GM19240 (cell line): Measurements from ENCODE around the gene GCK.

Experiments used
- DNase-seq: peaks from one replicate; pipeline ENCODE4 v3.0.0; 2011; ENCODE audit warnings: low spot score; ENCODE audit not compliant: insufficient read length

GCK gene

DNA sequence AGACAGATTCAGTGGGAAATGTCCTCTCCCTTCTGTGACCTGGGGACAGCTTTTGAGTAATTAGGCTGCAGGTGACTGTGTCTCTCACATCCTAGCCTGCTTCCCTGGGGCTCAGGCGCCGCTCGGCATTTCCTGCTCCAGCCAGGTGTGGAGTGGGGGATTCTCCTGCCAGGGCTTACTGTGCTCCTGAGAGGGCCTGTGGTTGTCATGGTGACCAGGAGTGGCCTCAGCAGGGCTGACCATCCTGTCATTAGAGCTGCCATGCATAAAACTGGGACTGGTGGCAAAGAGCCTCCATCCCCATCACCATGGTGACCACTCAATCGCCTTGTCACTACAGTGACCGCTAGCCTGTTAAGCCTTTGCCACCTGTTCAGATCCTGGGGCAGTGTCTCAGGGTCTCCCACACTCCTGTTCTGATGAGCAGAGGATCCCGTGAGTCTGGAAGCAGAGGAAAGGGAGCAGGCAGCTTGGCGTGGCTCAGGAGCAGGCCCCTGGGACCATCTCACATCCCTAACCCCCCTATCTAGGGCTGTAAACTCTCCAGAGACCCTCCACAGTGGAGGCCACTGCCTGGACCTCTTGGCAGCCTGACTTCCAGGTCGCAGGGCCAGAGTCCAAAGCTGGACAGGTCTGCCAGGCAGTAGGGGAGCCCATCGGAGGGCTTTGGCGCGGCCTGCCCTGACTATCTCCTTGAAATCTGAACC, at the start of gene GCK:
Gene GCK (minus strand): TSS at position 154 of the 707 bp plus-strand sequence. CDS start 486 bp downstream, outside the sequence.
- no peak for DNase-seq

GRCh38 chr7:44238116-44238695, 49.0 kb upstream of the GCK start:
- DNase-seq: no peak

GRCh38 chr7:44237696-44238095, 48.5 kb upstream of the GCK start:
- no peak for DNase-seq

- no peak for DNase-seq
Observed at GRCh38 chr7:44236333-44236728, 47.1 kb upstream of the GCK start.

GRCh38 chr7:44235582-44236332, 46.5 kb upstream of the GCK start:
- DNase-seq: no peak

DNA sequence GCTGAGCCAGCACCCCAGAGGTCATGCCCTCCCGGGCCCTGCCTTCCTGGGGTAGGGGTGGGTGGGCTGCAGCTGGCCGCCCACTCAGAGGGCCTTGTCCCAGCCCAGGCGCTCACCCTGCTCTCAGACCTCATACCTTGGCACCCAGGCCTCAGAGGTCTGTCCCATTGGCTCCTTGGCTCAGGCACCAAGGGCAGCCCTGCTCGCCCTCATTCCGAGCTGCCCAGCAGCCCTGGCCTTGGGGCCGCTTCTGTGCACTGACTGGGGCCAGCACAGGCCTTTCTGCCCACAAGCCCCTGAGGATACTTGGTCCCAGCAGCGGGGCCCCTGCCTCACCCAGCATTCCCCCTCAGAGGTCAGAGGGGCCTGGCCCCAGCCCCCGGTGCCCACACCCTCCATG, 45.8 kb upstream of the GCK start:
- no peak for DNase-seq

DNA sequence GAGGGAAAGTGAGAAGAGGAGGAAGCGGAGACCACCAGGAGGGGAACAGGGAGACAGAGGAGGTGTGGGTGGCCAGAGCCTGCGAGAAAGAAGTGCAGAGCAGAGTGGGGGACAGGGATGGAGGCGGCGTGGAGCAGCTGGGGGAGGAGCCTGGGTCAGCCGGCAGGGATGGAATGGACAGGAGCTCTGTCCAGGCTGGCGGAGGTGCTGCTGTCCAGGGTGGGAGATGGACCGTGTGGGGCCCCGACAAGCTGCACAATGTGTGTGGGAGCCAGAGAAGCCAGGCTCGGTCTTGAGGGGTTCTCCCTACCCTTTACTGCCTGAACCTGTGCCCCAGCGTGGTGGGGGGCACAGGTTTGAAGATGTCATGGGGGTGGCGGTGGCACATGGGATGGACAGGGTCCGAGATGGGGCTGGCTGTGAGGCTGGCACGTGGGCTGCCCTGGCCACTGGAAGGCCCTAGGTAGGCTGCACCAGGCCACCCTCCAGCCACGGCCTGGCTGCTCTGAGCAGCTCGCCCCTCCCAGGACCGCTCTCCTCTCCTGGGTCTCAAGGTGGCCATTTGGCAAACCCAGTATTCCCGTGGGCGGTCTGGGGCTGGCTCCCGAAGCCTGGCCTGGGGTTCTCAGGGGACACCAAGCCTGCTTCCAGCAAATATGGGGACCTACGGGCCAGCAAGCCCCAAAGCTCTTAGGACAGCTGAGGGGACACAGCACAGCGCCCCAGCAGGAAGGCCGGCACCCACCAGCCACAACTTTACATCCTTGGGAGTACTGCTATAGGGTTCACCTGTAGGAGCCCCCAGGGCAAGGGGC, 43.9 kb upstream of the GCK start:
- no peak for DNase-seq

GRCh38 chr7:44232396-44232795, 43.2 kb upstream of the GCK start:
- DNase-seq: no peak

DNA sequence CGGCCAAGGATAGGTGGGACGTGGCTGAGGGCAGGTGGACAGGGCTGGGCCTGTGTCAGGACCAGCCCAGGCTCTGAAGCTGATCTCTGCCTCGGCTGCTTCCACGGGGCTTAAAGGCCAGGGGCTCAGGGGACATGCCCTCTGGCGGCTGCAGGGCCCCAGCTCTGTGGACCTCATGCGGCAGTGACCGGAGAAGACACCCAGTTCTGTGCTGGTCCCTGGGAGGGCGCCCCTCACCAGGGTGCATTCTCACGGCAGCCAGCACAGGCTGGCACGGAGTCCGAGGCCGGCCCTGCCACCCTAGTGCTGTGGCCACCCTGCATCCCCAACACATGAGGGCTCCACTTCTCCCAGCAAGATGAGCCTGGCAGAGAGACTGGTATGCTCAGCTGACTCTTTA, 41.8 kb upstream of the GCK start:
- DNase-seq: no peak

GRCh38 chr7:44230286-44230685, 41.0 kb upstream of the GCK start:
- DNase-seq: no peak

GRCh38 chr7:44229546-44230105, 40.4 kb upstream of the GCK start:
- no peak for DNase-seq

GRCh38 chr7:44228571-44229350, 39.5 kb upstream of the GCK start:
- DNase-seq: no peak

GRCh38 chr7:44227911-44228310, 38.7 kb upstream of the GCK start:
- DNase-seq: no peak

DNA sequence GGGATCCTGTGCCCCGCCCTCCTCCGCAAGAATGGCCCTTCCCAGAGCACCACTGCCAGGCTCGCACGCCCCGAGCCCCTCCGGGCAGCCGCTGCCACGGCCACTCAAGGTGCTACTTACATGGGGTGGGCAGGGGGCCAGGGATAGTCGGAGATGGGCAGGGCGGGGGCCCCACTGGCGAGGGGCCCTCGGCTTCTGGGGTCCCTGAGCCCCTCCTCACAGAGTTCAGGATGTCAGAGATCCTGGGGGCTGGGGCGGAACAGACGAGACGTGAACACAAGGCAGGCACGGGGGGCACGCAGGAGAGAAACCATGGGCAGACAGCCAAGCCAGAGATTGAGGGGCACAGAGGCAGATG, 37.1 kb upstream of the GCK start:
- no peak for DNase-seq

GRCh38 chr7:44225566-44226395, 36.5 kb upstream of the GCK start:
- no peak for DNase-seq

DNA sequence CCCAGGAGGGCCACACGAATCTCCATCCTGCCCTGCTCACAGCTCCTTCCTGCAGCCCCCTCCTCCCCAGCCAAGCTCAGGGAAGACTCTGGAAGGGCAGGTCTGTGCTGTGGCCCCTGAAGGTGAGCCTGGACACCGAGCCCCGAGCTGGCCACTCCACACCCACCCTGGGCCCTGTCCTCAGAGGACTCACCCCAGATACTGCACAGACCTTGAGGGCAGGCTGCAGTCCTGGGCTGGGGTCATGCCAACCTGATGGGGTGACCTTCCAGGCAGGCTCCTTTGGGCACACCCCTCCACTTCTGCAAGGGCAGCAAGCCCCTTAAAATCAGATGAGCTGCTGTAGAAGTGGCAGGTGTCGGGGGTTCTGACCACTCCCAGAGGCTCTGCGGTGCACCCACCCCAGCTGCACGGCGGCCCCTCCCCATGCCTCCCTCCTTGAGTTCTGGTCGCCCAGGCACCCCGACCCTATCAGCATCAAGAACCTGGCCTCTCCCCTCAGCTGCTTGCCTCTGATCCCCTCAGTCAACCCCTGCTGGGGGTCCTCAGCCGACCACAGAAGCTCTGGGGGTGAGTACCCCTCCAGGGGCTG, 35.8 kb upstream of the GCK start:
- no peak for DNase-seq

- DNase-seq: no peak
Observed at GRCh38 chr7:44224080-44224973, 35.1 kb upstream of the GCK start.

DNA sequence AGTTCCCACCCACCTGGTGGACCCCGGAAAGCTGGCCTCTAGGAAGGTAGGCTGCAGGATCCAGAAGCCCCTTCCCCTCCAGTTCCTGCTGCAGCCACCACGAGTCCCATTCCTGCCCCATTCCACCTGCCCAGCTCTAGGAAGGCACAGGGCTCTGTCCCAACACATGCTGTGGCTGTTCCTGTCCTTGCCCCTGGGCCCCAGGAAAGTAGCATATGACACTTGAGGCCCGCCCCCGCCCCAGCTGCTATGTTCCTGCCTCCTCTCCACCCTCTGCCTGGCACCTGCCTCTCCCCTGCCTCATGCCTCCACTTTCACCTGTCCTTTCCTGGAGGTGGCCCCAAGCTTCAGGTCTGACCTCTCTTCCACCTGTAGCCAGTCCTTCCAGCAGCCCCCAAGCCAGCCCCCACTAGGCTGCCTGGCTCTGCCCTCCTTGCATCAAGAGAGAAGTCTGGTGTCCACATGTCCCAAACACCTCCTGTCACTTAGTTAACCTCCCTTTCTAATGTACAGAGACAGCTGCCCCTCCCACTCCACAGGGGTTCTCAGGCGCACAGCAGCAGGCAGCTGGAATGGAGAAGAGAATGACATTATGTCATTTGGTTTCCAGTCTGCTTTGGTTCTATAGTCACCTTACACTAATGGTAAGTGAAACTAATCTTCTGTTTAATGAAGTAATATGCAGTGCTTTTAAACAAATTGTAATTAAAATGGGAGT, 34.3 kb upstream of the GCK start:
- no peak for DNase-seq
